HuH-7 (cell line): ENCODE measurements around the gene MAP3K3.
A peak's percentile ranks its signal among the peaks of the same experiment; 100 is the strongest.

Source experiments
- DNase-seq: peaks from one replicate; pipeline ENCODE4 v3.0.0; 2011; ENCODE audit warnings: low spot score

The MAP3K3 gene

GRCh38 chr17:63693411-63694113 lies 71.3 kb downstream of the MAP3K3 start:
- no peak for DNase-seq

- no peak for DNase-seq
These were observed 72.2 kb downstream of the MAP3K3 start for GRCh38 chr17:63694229-63694949.

GRCh38 chr17:63694950-63695773 lies 72.9 kb downstream of the MAP3K3 start:
- DNase-seq = no peak

GRCh38 chr17:63695889-63696288 lies 73.7 kb downstream of the MAP3K3 start:
- DNase-seq = no peak

- peak; percentile 73 for DNase-seq
These were observed 74.3 kb downstream of the MAP3K3 start for GRCh38 chr17:63696381-63696961.

GRCh38 chr17:63697341-63698286 lies 75.4 kb downstream of the MAP3K3 start:
- DNase-seq = peak; percentile 85

- no peak for DNase-seq
These were observed 76.2 kb downstream of the MAP3K3 start for GRCh38 chr17:63698381-63698885.

GRCh38 chr17:63698886-63699637 lies 76.8 kb downstream of the MAP3K3 start:
- peak; percentile 69 for DNase-seq

- peak; percentile 72 for DNase-seq
These were observed 77.7 kb downstream of the MAP3K3 start, which contains the start of gene LIMD2 for GRCh38 chr17:63699638-63700527. Gene LIMD2 (minus strand): TSS chr17:63700125. CDS start chr17:63699298, 827 bp downstream.

- DNase-seq = no peak
These were observed 78.6 kb downstream of the MAP3K3 start for GRCh38 chr17:63700528-63701455.

GRCh38 chr17:63701456-63701820 lies 79.2 kb downstream of the MAP3K3 start:
- DNase-seq = no peak

- DNase-seq = no peak
These were observed 79.9 kb downstream of the MAP3K3 start for GRCh38 chr17:63701868-63702720.

- no peak for DNase-seq
These were observed 80.5 kb downstream of the MAP3K3 start for GRCh38 chr17:63702721-63703015.

- no peak for DNase-seq
These were observed 80.8 kb downstream of the MAP3K3 start for GRCh38 chr17:63703029-63703428.

- no peak for DNase-seq
These were observed 81.5 kb downstream of the MAP3K3 start for GRCh38 chr17:63703556-63704258.

GRCh38 chr17:63704259-63704576 lies 82.0 kb downstream of the MAP3K3 start:
- DNase-seq = no peak

GRCh38 chr17:63704836-63705235 lies 82.6 kb downstream of the MAP3K3 start:
- DNase-seq = no peak
